Fibroblast of the aortic adventitia (primary cell): ENCODE results near the gene PGGHG. TPM values are rescaled to one million over a fixed set of nuclear protein-coding genes. Genes with fewer than 3 reads are reported as not detected.
"Not testable (repeated sequence)": the region's sequence is repeated elsewhere in the genome, so short reads cannot be mapped to it uniquely, and the experiment has no call there.

Experiments used
- DNase-seq: peaks from one replicate; pipeline ENCODE4 v3.0.0-alpha.2; 2010; ENCODE audit warnings: low read depth
- H3K4me3 ChIP-seq: 2 replicates; pipeline ENCODE4 v1.5.1; 2011; ENCODE audit warnings: low read depth, mild to moderate bottlenecking, control low read depth, low read length, moderate library complexity
- total RNA-seq: library from RNA; depleted of rRNA; stranded (reverse); fragments of >200 nt; gene quantifications from 2 replicates; pipeline ENCODE4 v1.2.3, GENCODE V29; 2012; ENCODE audit warnings: low replicate concordance
- TF ChIP-seq, protein P1 (sequence below): IDR thresholded peaks from 2 replicates; pipeline ENCODE4 v1.5.1; 2011; ENCODE audit warnings: mild to moderate bottlenecking, low read length, control low read depth, inconsistent platforms; ENCODE audit not compliant: insufficient read depth

PGGHG gene
- total RNA-seq, 1 donor, result 6.9 TPM

DNA sequence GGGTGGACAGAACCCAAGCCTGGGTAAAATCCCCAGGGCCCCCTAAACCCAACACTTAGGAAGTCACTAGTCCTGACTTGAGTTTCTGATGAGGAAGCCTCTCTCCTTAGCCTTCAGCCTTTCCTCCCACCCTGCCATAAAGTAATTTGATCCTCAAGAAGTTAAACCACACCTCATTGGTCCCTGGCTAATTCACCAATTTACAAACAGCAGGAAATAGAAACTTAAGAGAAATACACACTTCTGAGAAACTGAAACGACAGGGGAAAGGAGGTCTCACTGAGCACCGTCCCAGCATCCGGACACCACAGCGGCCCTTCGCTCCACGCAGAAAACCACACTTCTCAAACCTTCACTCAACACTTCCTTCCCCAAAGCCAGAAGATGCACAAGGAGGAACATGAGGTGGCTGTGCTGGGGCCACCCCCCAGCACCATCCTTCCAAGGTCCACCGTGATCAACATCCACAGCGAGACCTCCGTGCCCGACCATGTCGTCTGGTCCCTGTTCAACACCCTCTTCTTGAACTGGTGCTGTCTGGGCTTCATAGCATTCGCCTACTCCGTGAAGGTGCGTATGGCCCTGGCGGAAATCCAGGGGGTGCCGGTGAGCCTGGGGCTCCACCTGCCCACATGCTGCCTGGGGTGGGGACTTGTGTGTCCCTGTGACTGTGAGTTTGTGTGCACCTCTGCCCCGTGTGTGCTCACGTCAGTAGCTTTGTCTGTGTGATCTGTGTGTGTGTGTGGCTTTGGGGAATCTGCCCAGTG is 25.0 kb downstream of the PGGHG start, which contains the start of gene IFITM1:
Gene IFITM1 (plus strand): TSS at position 254 of the 767 bp plus-strand sequence. CDS start 131 bp downstream, at position 385.
- TF ChIP-seq, protein P1, sequence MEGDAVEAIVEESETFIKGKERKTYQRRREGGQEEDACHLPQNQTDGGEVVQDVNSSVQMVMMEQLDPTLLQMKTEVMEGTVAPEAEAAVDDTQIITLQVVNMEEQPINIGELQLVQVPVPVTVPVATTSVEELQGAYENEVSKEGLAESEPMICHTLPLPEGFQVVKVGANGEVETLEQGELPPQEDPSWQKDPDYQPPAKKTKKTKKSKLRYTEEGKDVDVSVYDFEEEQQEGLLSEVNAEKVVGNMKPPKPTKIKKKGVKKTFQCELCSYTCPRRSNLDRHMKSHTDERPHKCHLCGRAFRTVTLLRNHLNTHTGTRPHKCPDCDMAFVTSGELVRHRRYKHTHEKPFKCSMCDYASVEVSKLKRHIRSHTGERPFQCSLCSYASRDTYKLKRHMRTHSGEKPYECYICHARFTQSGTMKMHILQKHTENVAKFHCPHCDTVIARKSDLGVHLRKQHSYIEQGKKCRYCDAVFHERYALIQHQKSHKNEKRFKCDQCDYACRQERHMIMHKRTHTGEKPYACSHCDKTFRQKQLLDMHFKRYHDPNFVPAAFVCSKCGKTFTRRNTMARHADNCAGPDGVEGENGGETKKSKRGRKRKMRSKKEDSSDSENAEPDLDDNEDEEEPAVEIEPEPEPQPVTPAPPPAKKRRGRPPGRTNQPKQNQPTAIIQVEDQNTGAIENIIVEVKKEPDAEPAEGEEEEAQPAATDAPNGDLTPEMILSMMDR, result no peak
- DNase-seq, result peak; percentile 91
- H3K4me3 ChIP-seq, result peak within 1 kb of the TSS; percentile 84

DNA sequence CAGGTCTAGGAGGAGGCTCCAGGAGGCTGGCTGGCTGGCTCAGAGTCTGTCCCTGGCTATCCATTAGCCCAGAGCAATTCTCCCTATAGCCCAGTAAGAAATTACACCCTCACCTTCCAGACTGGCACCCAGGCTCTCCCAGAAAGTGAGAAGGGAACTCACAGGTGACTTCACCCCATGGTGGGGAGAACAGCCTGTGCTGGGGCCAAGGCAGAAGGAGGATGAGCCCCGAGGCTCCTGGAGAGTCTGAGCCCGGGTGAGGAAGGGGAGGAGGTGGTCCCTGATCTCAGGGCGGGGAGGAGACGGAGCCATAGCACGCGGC is 25.6 kb downstream of the PGGHG start:
- H3K4me3 ChIP-seq, result peak overlapping the region; percentile 84
- DNase-seq, result peak; percentile 23

DNA sequence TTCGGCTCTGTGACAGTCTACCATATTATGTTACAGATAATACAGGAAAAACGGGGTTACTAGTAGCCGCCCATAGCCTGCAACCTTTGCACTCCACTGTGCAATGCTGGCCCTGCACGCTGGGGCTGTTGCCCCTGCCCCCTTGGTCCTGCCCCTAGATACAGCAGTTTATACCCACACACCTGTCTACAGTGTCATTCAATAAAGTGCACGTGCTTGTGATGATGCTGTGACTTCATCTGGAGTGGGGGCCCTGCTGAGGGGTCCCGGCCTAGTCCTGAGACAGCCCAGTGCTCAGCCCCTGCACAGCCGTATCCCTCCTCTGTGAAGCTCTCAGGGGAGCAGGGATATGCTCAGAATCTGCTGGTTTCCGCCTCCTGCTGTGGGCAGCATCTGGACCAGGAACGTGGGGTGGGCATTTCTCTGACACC is 26.1 kb downstream of the PGGHG start:
- no peak for DNase-seq
- TF ChIP-seq, protein P1, result no peak
- H3K4me3 ChIP-seq, result peak overlapping the region; percentile 84

DNA sequence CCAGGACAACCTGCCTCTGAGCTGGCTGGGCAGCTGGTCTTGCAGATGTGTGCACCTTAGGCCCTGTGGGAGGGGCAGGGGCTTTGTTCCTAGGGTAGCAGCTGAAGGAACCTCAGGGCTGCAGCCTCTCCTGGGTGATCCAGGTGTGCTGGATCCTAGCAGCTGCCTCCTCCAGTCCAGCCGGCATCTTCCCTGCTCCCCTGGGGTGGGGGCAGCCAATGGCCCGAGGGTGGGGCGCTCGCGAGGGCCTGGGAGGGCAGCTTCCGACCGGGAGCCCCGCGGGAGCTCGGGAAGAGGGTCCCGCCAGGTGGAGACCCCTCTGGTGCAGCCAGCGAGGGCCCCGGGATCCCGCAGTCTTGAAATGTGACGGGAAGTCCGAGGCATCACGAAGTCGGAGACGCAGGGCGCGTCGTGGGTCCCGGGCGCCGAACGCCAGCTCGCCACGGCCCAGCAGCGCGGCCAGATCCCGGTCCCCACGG is 26.6 kb downstream of the PGGHG start:
- H3K4me3 ChIP-seq, result peak overlapping the region; percentile 84
- TF ChIP-seq, protein P1, result no peak
- DNase-seq, result no peak

DNA sequence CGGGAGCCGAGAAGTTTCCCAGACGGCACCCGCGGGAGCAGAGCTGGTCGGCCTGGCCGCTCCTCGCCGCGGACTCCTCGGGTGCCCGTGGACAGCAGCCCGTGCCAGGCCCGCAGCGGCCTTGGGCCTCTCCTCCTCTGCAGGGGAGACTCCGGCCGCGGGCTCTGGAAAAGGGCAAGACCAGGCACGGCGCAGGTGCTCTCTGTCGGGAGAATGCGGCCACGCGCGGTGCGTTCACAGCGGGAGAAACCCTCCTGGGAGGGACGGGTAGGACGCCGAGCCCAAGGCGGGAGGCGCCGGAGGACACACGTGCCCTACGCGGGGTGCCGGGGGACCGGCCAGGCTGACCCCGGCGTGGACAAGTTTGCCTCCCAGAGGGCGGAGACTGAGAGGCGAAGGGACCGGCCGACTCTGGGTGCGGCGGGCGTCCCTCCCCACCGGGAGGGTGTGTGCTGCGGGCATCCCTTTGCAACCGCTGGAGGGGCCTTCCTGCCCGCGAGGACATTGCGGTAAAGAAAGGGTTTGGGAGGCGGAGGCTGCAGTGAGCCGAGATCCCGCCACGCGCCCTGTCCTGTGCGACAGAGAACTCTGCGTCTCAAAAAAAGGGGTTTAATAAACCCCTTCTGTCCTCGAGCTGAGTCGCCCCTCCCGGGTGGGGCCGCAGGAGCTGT is 27.2 kb downstream of the PGGHG start:
- TF ChIP-seq, protein P1, result no peak
- no peak for DNase-seq
- H3K4me3 ChIP-seq, result peak overlapping the region; percentile 84

- DNase-seq, result no peak
- H3K4me3 ChIP-seq, result no peak overlapping the region
Measured at GRCh38 chr11:316891-317301, 28.0 kb downstream of the PGGHG start.

GRCh38 chr11:317668-318404 is 28.9 kb downstream of the PGGHG start:
- not testable (repeated sequence) for DNase-seq
- peak overlapping the region; percentile 52 for H3K4me3 ChIP-seq

More at GRCh38 chr11:316891-317301, 28.0 kb downstream of the PGGHG start:
- TF ChIP-seq, protein P1, result no peak

- DNase-seq, result not testable (repeated sequence)
- peak overlapping the region; percentile 64 for H3K4me3 ChIP-seq
Measured at GRCh38 chr11:318405-319120, 29.6 kb downstream of the PGGHG start.
